ENCODE measurements around the gene LYSMD3. TPM values are rescaled to one million over a fixed set of nuclear protein-coding genes. Genes with fewer than 3 reads are reported as not detected.

The LYSMD3 gene
- total and polyA plus RNA-seq, 2 donors = 12.5 to 13.5 TPM

- Histone ChIP-seq H3K27ac (ENCODE audit: low read depth in 1 of 2, low read length in 1 of 2) (no peak overlapping the region), H3K4me1 (ENCODE audit: control insufficient read depth in 2 of 2, insufficient read depth in 2 of 2, low read length in 2 of 2) (no peaks in the 10 kb centered on the region), H3K36me3 (ENCODE audit: control insufficient read depth in 2 of 2, insufficient read depth in 2 of 2, low read length in 1 of 2) (no peaks in the 10 kb centered on the region), H3K4me3 (ENCODE audit: low read length in 2 of 2) (no peak overlapping the region), H3K9me3 (ENCODE audit: control insufficient read depth in 2 of 2, insufficient read depth in 1 of 2, low read length in 1 of 2) (no peaks in the 10 kb centered on the region), H3K27me3 (ENCODE audit: control insufficient read depth in 2 of 2, insufficient read depth in 1 of 2, low read length in 1 of 2) (no peaks in the 10 kb centered on the region)
- DNase-seq (ENCODE audit: low read depth in 6 of 9, low spot score in 9 of 9) = no peak
Measured at GRCh38 chr5:90506221-90506620, 23.2 kb downstream of the LYSMD3 start.

- Histone ChIP-seq H3K27ac (ENCODE audit: low read depth in 1 of 2, low read length in 1 of 2) (no peak overlapping the region), H3K27me3 (ENCODE audit: control insufficient read depth in 2 of 2, insufficient read depth in 1 of 2, low read length in 1 of 2) (no peaks in the 10 kb centered on the region), H3K36me3 (ENCODE audit: control insufficient read depth in 2 of 2, insufficient read depth in 2 of 2, low read length in 1 of 2) (no peaks in the 10 kb centered on the region), H3K9me3 (ENCODE audit: control insufficient read depth in 2 of 2, insufficient read depth in 1 of 2, low read length in 1 of 2) (no peaks in the 10 kb centered on the region), H3K4me3 (ENCODE audit: low read length in 2 of 2) (no peak overlapping the region), H3K4me1 (ENCODE audit: control insufficient read depth in 2 of 2, insufficient read depth in 2 of 2, low read length in 2 of 2) (no peaks in the 10 kb centered on the region)
- 98% methylated on average over 2 of the region's 2 CpGs for WGBS
- DNase-seq (ENCODE audit: low read depth in 6 of 9, low spot score in 9 of 9) = no peak
Measured at GRCh38 chr5:90504743-90505142, 24.6 kb downstream of the LYSMD3 start.

DNA sequence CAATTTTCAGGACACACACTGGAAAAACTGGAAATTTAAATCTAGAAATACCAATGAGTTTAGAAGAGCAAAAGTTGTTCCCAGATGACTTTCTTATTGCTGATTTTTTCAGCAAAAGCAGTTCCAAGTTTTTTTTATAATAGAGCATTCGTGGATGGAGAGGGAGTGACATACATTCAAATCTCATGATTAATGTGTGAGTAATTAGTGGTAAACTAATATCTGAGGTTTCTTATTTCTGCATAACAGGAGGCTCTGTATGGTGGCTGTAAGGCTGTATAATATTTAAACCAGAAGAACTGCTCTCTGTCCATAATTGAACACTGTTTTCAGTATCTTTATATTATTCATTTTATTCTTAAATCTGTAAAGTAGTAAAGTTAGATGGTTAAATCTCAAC, 25.8 kb downstream of the LYSMD3 start:
- Histone ChIP-seq H3K27me3 (ENCODE audit: control insufficient read depth in 2 of 2, insufficient read depth in 1 of 2, low read length in 1 of 2) (no peaks in the 10 kb centered on the region), H3K9me3 (ENCODE audit: control insufficient read depth in 2 of 2, insufficient read depth in 1 of 2, low read length in 1 of 2) (no peaks in the 10 kb centered on the region), H3K27ac (ENCODE audit: low read depth in 1 of 2, low read length in 1 of 2) (no peak overlapping the region), H3K36me3 (ENCODE audit: control insufficient read depth in 2 of 2, insufficient read depth in 2 of 2, low read length in 1 of 2) (no peaks in the 10 kb centered on the region), H3K4me3 (ENCODE audit: low read length in 2 of 2) (no peak overlapping the region), H3K4me1 (ENCODE audit: control insufficient read depth in 2 of 2, insufficient read depth in 2 of 2, low read length in 2 of 2) (no peaks in the 10 kb centered on the region)
- no peak for DNase-seq (ENCODE audit: low read depth in 6 of 9, low spot score in 9 of 9)
- WGBS = 97% methylated on average over 1 of the region's 1 CpG

GRCh38 chr5:90495146-90495545, 34.2 kb downstream of the LYSMD3 start:
- Histone ChIP-seq H3K9me3 (ENCODE audit: control insufficient read depth in 2 of 2, insufficient read depth in 1 of 2, low read length in 1 of 2) (no peaks in the 10 kb centered on the region), H3K36me3 (ENCODE audit: control insufficient read depth in 2 of 2, insufficient read depth in 2 of 2, low read length in 1 of 2) (no peaks in the 10 kb centered on the region), H3K27me3 (ENCODE audit: control insufficient read depth in 2 of 2, insufficient read depth in 1 of 2, low read length in 1 of 2) (no peaks in the 10 kb centered on the region), H3K27ac (ENCODE audit: low read depth in 1 of 2, low read length in 1 of 2) (no peak overlapping the region), H3K4me3 (ENCODE audit: low read length in 2 of 2) (no peak overlapping the region), H3K4me1 (ENCODE audit: control insufficient read depth in 2 of 2, insufficient read depth in 2 of 2, low read length in 2 of 2) (no peaks in the 10 kb centered on the region)
- WGBS = 100% methylated on average over 1 of the region's 1 CpG
- no peak for DNase-seq (ENCODE audit: low read depth in 6 of 9, low spot score in 9 of 9)

DNA sequence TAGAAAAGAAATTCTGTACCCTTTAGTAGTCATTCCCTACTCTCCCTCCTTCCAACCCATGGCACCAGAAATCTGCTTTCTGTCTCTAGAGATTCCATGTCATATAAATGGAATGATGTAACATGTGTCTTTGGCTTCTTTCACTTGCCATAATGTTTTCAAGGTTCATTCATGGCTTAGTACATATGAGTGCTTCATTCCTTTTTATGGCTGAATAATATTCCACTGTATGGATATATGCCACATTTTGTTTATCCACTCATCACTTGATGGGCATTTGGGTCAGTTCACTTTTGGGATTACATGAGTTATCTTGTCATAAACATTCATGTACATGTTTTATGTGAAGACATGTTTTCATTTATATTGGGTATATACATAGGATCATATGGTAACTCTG, 35.3 kb downstream of the LYSMD3 start:
- H3K4me1 ChIP-seq (ENCODE audit: control insufficient read depth in 2 of 2, insufficient read depth in 2 of 2, low read length in 2 of 2) = no peaks in the 10 kb centered on the region
- DNase-seq (ENCODE audit: low read depth in 6 of 9, low spot score in 9 of 9) = no peak
- H3K4me3 ChIP-seq (ENCODE audit: low read length in 2 of 2) = no peak overlapping the region
- no peaks in the 10 kb centered on the region for H3K9me3 ChIP-seq (ENCODE audit: control insufficient read depth in 2 of 2, insufficient read depth in 1 of 2, low read length in 1 of 2)
- H3K36me3 ChIP-seq (ENCODE audit: control insufficient read depth in 2 of 2, insufficient read depth in 2 of 2, low read length in 1 of 2) = no peaks in the 10 kb centered on the region
- H3K27me3 ChIP-seq (ENCODE audit: control insufficient read depth in 2 of 2, insufficient read depth in 1 of 2, low read length in 1 of 2) = no peaks in the 10 kb centered on the region
- H3K27ac ChIP-seq (ENCODE audit: low read depth in 1 of 2, low read length in 1 of 2) = no peak overlapping the region

GRCh38 chr5:90488791-90489190, 40.6 kb downstream of the LYSMD3 start:
- Histone ChIP-seq H3K36me3 (ENCODE audit: control insufficient read depth in 2 of 2, insufficient read depth in 2 of 2, low read length in 1 of 2) (no peaks in the 10 kb centered on the region), H3K4me3 (ENCODE audit: low read length in 2 of 2) (no peak overlapping the region), H3K27me3 (ENCODE audit: control insufficient read depth in 2 of 2, insufficient read depth in 1 of 2, low read length in 1 of 2) (no peaks in the 10 kb centered on the region), H3K27ac (ENCODE audit: low read depth in 1 of 2, low read length in 1 of 2) (no peak overlapping the region), H3K4me1 (ENCODE audit: control insufficient read depth in 2 of 2, insufficient read depth in 2 of 2, low read length in 2 of 2) (no peaks in the 10 kb centered on the region), H3K9me3 (ENCODE audit: control insufficient read depth in 2 of 2, insufficient read depth in 1 of 2, low read length in 1 of 2) (no peaks in the 10 kb centered on the region)
- WGBS = 43% methylated on average over 2 of the region's 2 CpGs
- DNase-seq (ENCODE audit: low read depth in 6 of 9, low spot score in 9 of 9) = no peak

DNA sequence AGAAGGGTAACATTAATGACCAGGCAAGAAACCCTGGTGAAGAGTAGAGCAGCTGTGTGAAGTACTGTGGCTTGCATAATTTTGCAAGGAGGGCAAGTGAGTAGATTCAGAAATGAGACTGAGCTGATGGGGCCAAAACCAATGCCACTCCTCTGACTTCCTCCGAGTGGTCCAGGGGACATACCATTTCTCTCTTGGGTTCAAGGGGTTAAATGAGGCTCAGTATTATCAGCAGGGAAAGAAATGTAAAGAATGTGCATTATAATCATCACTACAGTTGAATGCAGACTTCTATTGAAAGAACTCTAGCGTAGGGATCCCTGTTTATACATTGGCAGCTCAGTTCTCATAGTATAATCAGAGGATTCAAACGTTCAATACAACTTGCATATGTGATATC, 44.8 kb downstream of the LYSMD3 start:
- Histone ChIP-seq H3K4me1 (ENCODE audit: control insufficient read depth in 2 of 2, insufficient read depth in 2 of 2, low read length in 2 of 2) (no peaks in the 10 kb centered on the region), H3K4me3 (ENCODE audit: low read length in 2 of 2) (no peak overlapping the region), H3K9me3 (ENCODE audit: control insufficient read depth in 2 of 2, insufficient read depth in 1 of 2, low read length in 1 of 2) (no peaks in the 10 kb centered on the region), H3K27me3 (ENCODE audit: control insufficient read depth in 2 of 2, insufficient read depth in 1 of 2, low read length in 1 of 2) (no peaks in the 10 kb centered on the region), H3K36me3 (ENCODE audit: control insufficient read depth in 2 of 2, insufficient read depth in 2 of 2, low read length in 1 of 2) (no peaks in the 10 kb centered on the region), H3K27ac (ENCODE audit: low read depth in 1 of 2, low read length in 1 of 2) (no peak overlapping the region)
- no peak for DNase-seq (ENCODE audit: low read depth in 6 of 9, low spot score in 9 of 9)
- WGBS = 96% methylated on average over 3 of the region's 3 CpGs

DNA sequence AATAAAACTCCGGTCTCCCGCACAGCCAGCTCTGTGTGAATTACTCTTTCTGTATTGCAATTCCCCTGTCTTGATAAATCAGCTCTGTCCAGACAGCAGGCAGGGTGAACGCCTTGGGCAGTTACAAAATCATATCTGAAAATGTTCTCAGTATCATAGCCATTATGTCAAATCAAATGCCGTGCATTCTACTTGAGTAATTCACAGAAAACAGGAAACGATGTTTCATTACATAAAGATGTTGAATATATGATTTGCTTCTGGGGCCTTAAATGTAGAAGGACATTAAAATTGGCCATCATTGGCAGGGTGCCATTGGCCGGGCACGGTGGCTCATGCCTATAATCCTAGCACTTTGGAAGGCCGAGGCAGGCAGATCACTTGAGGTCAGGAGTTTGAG, 46.2 kb downstream of the LYSMD3 start:
- Histone ChIP-seq H3K4me1 (ENCODE audit: control insufficient read depth in 2 of 2, insufficient read depth in 2 of 2, low read length in 2 of 2) (no peaks in the 10 kb centered on the region), H3K4me3 (ENCODE audit: low read length in 2 of 2) (no peak overlapping the region), H3K27ac (ENCODE audit: low read depth in 1 of 2, low read length in 1 of 2) (no peak overlapping the region), H3K27me3 (ENCODE audit: control insufficient read depth in 2 of 2, insufficient read depth in 1 of 2, low read length in 1 of 2) (no peaks in the 10 kb centered on the region), H3K9me3 (ENCODE audit: control insufficient read depth in 2 of 2, insufficient read depth in 1 of 2, low read length in 1 of 2) (no peaks in the 10 kb centered on the region), H3K36me3 (ENCODE audit: control insufficient read depth in 2 of 2, insufficient read depth in 2 of 2, low read length in 1 of 2) (no peaks in the 10 kb centered on the region)
- WGBS = 98% methylated on average over 8 of the region's 8 CpGs
- DNase-seq (ENCODE audit: low read depth in 6 of 9, low spot score in 9 of 9) = no peak

GRCh38 chr5:90480699-90481098, 48.7 kb downstream of the LYSMD3 start:
- Histone ChIP-seq H3K36me3 (ENCODE audit: control insufficient read depth in 2 of 2, insufficient read depth in 2 of 2, low read length in 1 of 2) (no peaks in the 10 kb centered on the region), H3K27ac (ENCODE audit: low read depth in 1 of 2, low read length in 1 of 2) (no peak overlapping the region)
- 94% methylated on average over 1 of the region's 1 CpG for WGBS

More at GRCh38 chr5:90480699-90481098, 48.7 kb downstream of the LYSMD3 start:
- no peak for DNase-seq (ENCODE audit: low read depth in 6 of 9, low spot score in 9 of 9)
- no peaks in the 10 kb centered on the region for H3K27me3 ChIP-seq (ENCODE audit: control insufficient read depth in 2 of 2, insufficient read depth in 1 of 2, low read length in 1 of 2)
- no peaks in the 10 kb centered on the region for H3K4me1 ChIP-seq (ENCODE audit: control insufficient read depth in 2 of 2, insufficient read depth in 2 of 2, low read length in 2 of 2)
- no peak overlapping the region for H3K4me3 ChIP-seq (ENCODE audit: low read length in 2 of 2)
- no peaks in the 10 kb centered on the region for H3K9me3 ChIP-seq (ENCODE audit: control insufficient read depth in 2 of 2, insufficient read depth in 1 of 2, low read length in 1 of 2)

Measured in thymus (tissue), 11 donors.